A549 (cell line): ENCODE measurements around the gene TMIGD1. TPM values are rescaled to one million over a fixed set of nuclear protein-coding genes. Genes with fewer than 3 reads are reported as not detected.

Source experiments
- ATAC-seq, 2 experiments: fragments of 200-7000 bp in 1 of 2; fragments of >200 bp in 1 of 2; cut with Nextera tagmentation in 1 of 2; cut with Tn5 transposase in 1 of 2; 3 replicates each; pipeline versions ENCODE4 v1.8.0 to v1.9.1; 2018 to 2020; ENCODE audit warnings: mild to moderate bottlenecking in 1 of 2, moderate library complexity in 1 of 2
- CTCF ChIA-PET: fragments of 300-600 bp; sonication (Branson Sonifier 250); formaldehyde crosslinking; extraction: SDS; loops from one replicate; lab custom pipeline; 2021; ENCODE audit warnings: antibody characterized with exemption, inconsistent platforms; lab: Yijun Ruan, JAX
- POLR2A ChIA-PET: fragments of 350-600 bp; formaldehyde crosslinking; extraction: SDS; loops from one replicate; lab custom pipeline; 2021; ENCODE audit warnings: antibody characterized with exemption, inconsistent platforms; lab: Yijun Ruan, JAX
- DNase-seq, 2 experiments: peaks; one replicate each; pipeline versions ENCODE4 v3.0.0 to v3.0.0-alpha.2; 2011 to 2016; ENCODE audit warnings: low read depth in 1 of 2, low spot score in 1 of 2
- FAIRE-seq: peaks from 2 replicates; lab custom pipeline; 2011; peaks lifted over from hg19 to GRCh38; lab: Jason Lieb, UNC
- H3K27ac ChIP-seq, 2 experiments: fragments of >200 bp; sonication (Bioruptor Twin); formaldehyde crosslinking; 3 replicates each; pipeline ENCODE4 v1.5.1; 2016 to 2017
- H3K4me1 ChIP-seq: fragments of >200 bp; sonication (Bioruptor Twin); formaldehyde crosslinking; 3 replicates; pipeline ENCODE4 v1.6.1; 2016
- H3K4me2 ChIP-seq: fragments of >200 bp; sonication (Bioruptor Twin); formaldehyde crosslinking; 3 replicates; pipeline ENCODE4 v1.6.1; 2016
- H3K4me3 ChIP-seq: fragments of >200 bp; sonication (Bioruptor Twin); formaldehyde crosslinking; 3 replicates; pipeline ENCODE4 v1.5.1; 2016
- H3K9me3 ChIP-seq: fragments of >200 bp; sonication (Bioruptor Twin); formaldehyde crosslinking; 3 replicates; pipeline ENCODE4 v1.6.1; 2016
- ATOH8 ChIP-seq: fragments of 250-450 bp; sonication (Bioruptor Pico); IDR thresholded peaks from 2 replicates; pipeline ENCODE4 v1.5.0; 2020; ENCODE audit warnings: low read depth, mild to moderate bottlenecking, moderate library complexity
- CBX2 ChIP-seq: fragments of 200-600 bp; sonication (generic); IDR thresholded peaks from 2 replicates; pipeline ENCODE4 v1.6.1; 2016; ENCODE audit warnings: low read depth, mild to moderate bottlenecking, borderline replicate concordance
- FOSL2 ChIP-seq, 2 experiments: fragments of 450-650 bp in 1 of 2; fragments of >200 bp in 1 of 2; sonication (Bioruptor Twin) in 1 of 2; formaldehyde crosslinking; IDR thresholded peaks; 2 replicates each; pipeline versions ENCODE4 v1.5.0 to v1.6.1; 2016 to 2020; ENCODE audit warnings: mild to moderate bottlenecking in 1 of 2, moderate library complexity in 1 of 2
- FOXS1 ChIP-seq: fragments of 250-450 bp; sonication (Bioruptor Pico); IDR thresholded peaks from 2 replicates; pipeline ENCODE4 v1.5.0; 2020; ENCODE audit warnings: mild to moderate bottlenecking, moderate library complexity
- GATA3 ChIP-seq: IDR thresholded peaks from 2 replicates; pipeline ENCODE4 v1.6.1; 2012; ENCODE audit warnings: borderline replicate concordance
- HDAC2 ChIP-seq: fragments of 200-600 bp; sonication (generic); IDR thresholded peaks from 2 replicates; pipeline ENCODE4 v1.6.1; 2016
- HES2 ChIP-seq: fragments of >200 bp; sonication (Bioruptor Twin); formaldehyde crosslinking; IDR thresholded peaks from 2 replicates; pipeline ENCODE4 v1.6.1; 2016
- HMGXB4 ChIP-seq: fragments of 250-450 bp; sonication (Bioruptor Pico); IDR thresholded peaks from 2 replicates; pipeline ENCODE4 v1.5.0; 2021; ENCODE audit warnings: mild to moderate bottlenecking, moderate library complexity, borderline replicate concordance
- JUN ChIP-seq, 2 experiments: fragments of >200 bp; sonication (Bioruptor Twin); formaldehyde crosslinking; IDR thresholded peaks; 2 replicates in 1 of 2; 3 replicates in 1 of 2; pipeline ENCODE4 v1.6.1; 2016 to 2017
- JUNB ChIP-seq: fragments of >200 bp; sonication (Bioruptor Twin); formaldehyde crosslinking; IDR thresholded peaks from 2 replicates; pipeline ENCODE4 v1.6.1; 2016
- MAX ChIP-seq: IDR thresholded peaks from 2 replicates; pipeline ENCODE4 v1.6.1; 2012
- MYC ChIP-seq: IDR thresholded peaks from 2 replicates; pipeline ENCODE4 v1.6.1; 2012; ENCODE audit warnings: mild to moderate bottlenecking, inconsistent platforms, low read length, improper control_type of control experiment, borderline replicate concordance
- NPAS2 ChIP-seq: fragments of 250-450 bp; sonication (Bioruptor Pico); IDR thresholded peaks from 2 replicates; pipeline ENCODE4 v1.8.0; 2022; ENCODE audit warnings: mild to moderate bottlenecking, moderate library complexity, borderline replicate concordance
- NR3C1 ChIP-seq: fragments of >200 bp; sonication (Bioruptor Twin); formaldehyde crosslinking; IDR thresholded peaks from 3 replicates; pipeline ENCODE4 v1.6.1; 2017
- PHF8 ChIP-seq: fragments of 200-600 bp; sonication (generic); IDR thresholded peaks from 2 replicates; pipeline ENCODE4 v1.6.1; 2016; ENCODE audit warnings: low read depth, mild to moderate bottlenecking, antibody characterized with exemption, moderate library complexity, borderline replicate concordance
- POLR2A ChIP-seq: IDR thresholded peaks from 2 replicates; pipeline ENCODE4 v1.6.1; 2012; ENCODE audit warnings: mild to moderate bottlenecking, low read length
- RCOR1 ChIP-seq: fragments of 150-350 bp; IDR thresholded peaks from 2 replicates; pipeline ENCODE4 v1.6.1; 2014; ENCODE audit warnings: antibody characterized with exemption, low read length, low read depth
- REST ChIP-seq: fragments of 200-600 bp; sonication (generic); IDR thresholded peaks from 2 replicates; pipeline ENCODE4 v1.6.1; 2016; ENCODE audit warnings: antibody characterized with exemption, mild to moderate bottlenecking, moderate library complexity
- TP53 ChIP-seq: fragments of 250-450 bp; sonication (Bioruptor Pico); IDR thresholded peaks from 2 replicates; pipeline ENCODE4 v1.5.0; 2021; ENCODE audit warnings: mild to moderate bottlenecking, moderate library complexity
- WGBS: methylation state at CpG from one replicate; pipeline ENCODE4 v1.1.6; 2017; ENCODE audit errors: missing lambda C conversion rate; 5-methylcytosine and 5-hydroxymethylcytosine counted together
- polyA plus RNA-seq, 4 experiments: library from polyadenylated mRNA; depleted of rRNA in 3 of 4; stranded (reverse); fragments of >200 nt; fragmentation: RNase III in 1 of 4; extraction: RNeasy Plus Mini Kit Qiagen cat#74134 plus additional on column Dnase treatment in 1 of 4; gene quantifications; 2 replicates in 3 of 4; 3 replicates in 1 of 4; pipeline ENCODE4 v1.2.3, GENCODE V29; 2011 to 2017

The TMIGD1 gene
- polyA plus RNA-seq, 2 of the 4 experiments (the other 2 are of a cell fraction): not detected

- H3K4me1 ChIP-seq: peaks cover 30% of the 10 kb centered on the region
- TF ChIP-seq FOXS1 (CRISPR knock-in tag) (no peak), ATOH8 (no peak), TP53 (CRISPR knock-in tag) (no peak), NPAS2 (CRISPR knock-in tag) (no peak), HES2 (no peak), PHF8 (no peak), REST (no peak), MAX (no peak), JUN (IDR thresholded peaks at IDR 0.05) (no peak), CBX2 (no peak), POLR2A (no peak)
- H3K4me3 ChIP-seq: no peak overlapping the region
- H3K4me2 ChIP-seq: peak overlapping the region; percentile 33; the same call in 2 of the 3 replicates
- WGBS: 61% methylated on average over 5 of the region's 5 CpGs
- H3K9me3 ChIP-seq: no peaks in the 10 kb centered on the region
- FAIRE-seq: no peak
- no peak for ATAC-seq
- POLR2A ChIA-PET: no interaction called here
- no peak for DNase-seq
- CTCF ChIA-PET: interaction anchor here (0.9 to 5.7 kb wide), 9 partner anchors 10 to 219 kb away, joined by 3 to 46 read pairs (median 4); partner anchors contain the start of gene TMIGD1
- peak overlapping the region; percentile 33 to 48; a peak in 4 of 6 replicates for H3K27ac ChIP-seq
These were observed 10.5 kb downstream of the TMIGD1 start for GRCh38 chr17:30323262-30323894.

- POLR2A ChIA-PET: interaction anchor here (0.6 kb wide), 1 partner anchor 203 kb away, joined by 10 read pairs; no protein-coding TSS in a partner anchor
- FAIRE-seq: no peak
- H3K9me3 ChIP-seq: no peaks in the 10 kb centered on the region
- CTCF ChIA-PET: interaction anchor here (0.9 to 5.7 kb wide), 6 partner anchors 14 to 228 kb away, joined by 3 to 46 read pairs (median 8); no protein-coding TSS in a partner anchor
- peak in 1 of 2 experiments; percentile 48 for DNase-seq
- TF ChIP-seq JUNB: peak; percentile 18
- no peak for TF ChIP-seq ATOH8
- no peak for TF ChIP-seq FOSL2 (IDR thresholded peaks at IDR 0.05)
- TF ChIP-seq FOSL2 (CRISPR knock-in tag; IDR thresholded peaks at IDR 0.05): peak; percentile 17; the same call in 1 of the 2 replicates
- TF ChIP-seq, all 56 proteins: peak for 2
- Histone ChIP-seq H3K27ac (peak overlapping the region in 1 of 2 experiments; percentile 4; a peak in 1 of 6 replicates), H3K4me3 (no peak overlapping the region), H3K4me2 (peak overlapping the region; percentile 34), H3K4me1 (peaks cover 30% of the 10 kb centered on the region)
- peak in 1 of 2 experiments; percentile 61; a peak in 3 of 6 replicates for ATAC-seq
- 8% methylated on average over 4 of the region's 4 CpGs for WGBS
These were observed 12.5 kb downstream of the TMIGD1 start for GRCh38 chr17:30321314-30321713.

- no peak overlapping the region for H3K4me3 ChIP-seq
- ATAC-seq (no peak), FAIRE-seq (no peak), DNase-seq (no peak)
- POLR2A ChIA-PET: no interaction called here
- no peak for TF ChIP-seq HMGXB4 (CRISPR knock-in tag)
- no peak for TF ChIP-seq GATA3
- no peak for TF ChIP-seq RCOR1
- TF ChIP-seq HDAC2: no peak
- no peak for TF ChIP-seq NR3C1
- TF ChIP-seq MYC: no peak
- no peak for TF ChIP-seq PHF8
- 52% methylated on average over 3 of the region's 3 CpGs for WGBS
- CTCF ChIA-PET: interaction anchor here (0.6 to 3.8 kb wide), 4 partner anchors 10 to 19 kb away, joined by 3 to 16 read pairs (median 5); no protein-coding TSS in a partner anchor
- no peaks in the 10 kb centered on the region for H3K9me3 ChIP-seq
- H3K27ac ChIP-seq: no peak overlapping the region
- H3K4me2 ChIP-seq: no peak overlapping the region
- H3K4me1 ChIP-seq: peaks cover 15% of the 10 kb centered on the region
These were observed 15.7 kb downstream of the TMIGD1 start for GRCh38 chr17:30318155-30318554.
